ENCODE results near the gene RPGRIP1L.
A peak's percentile ranks its signal among the peaks of the same experiment; 100 is the strongest.
"Not testable (repeated sequence)": the region's sequence is repeated elsewhere in the genome, so short reads cannot be mapped to it uniquely, and the experiment has no call there.

The RPGRIP1L gene

DNA sequence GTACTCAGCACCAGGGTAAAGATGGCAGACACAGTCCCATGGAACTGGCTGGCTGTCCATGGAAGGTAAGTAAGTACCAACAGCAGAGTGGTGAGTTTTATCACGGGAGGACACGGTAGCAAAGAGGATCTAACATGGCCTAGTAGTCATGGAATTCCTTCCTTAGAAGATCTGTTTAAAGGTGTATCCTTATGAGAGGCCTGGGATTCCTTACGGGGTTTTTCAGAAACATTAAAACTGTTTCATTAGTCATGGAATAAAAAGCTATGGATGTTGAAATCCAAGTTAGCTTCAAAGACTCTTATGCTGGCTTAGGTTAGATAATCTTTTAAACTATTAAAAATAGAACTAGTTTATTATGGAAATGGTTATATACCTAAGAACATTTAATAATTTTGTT lies 7.7 kb upstream of the RPGRIP1L start:
- DNase-seq, result no peak

DNA sequence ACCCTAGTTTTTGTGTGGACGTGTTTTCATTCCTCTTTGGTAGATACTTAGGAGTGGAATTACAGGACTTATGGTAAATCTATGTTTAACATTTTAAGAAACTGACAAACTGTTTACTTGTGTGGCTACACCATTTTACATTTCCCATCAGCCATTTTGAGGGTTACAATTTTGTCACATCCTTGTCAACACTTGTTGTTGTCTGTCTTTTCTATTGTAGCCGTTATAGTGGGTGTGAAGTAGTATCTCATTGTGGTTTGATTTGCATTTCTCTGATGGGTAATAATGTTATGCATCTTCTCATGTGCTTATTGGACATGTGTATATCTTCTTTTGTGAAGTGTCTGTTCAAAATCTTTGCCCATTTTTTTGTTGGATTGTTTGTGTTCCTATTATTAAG lies 4.8 kb upstream of the RPGRIP1L start:
- DNase-seq, result no peak

DNA sequence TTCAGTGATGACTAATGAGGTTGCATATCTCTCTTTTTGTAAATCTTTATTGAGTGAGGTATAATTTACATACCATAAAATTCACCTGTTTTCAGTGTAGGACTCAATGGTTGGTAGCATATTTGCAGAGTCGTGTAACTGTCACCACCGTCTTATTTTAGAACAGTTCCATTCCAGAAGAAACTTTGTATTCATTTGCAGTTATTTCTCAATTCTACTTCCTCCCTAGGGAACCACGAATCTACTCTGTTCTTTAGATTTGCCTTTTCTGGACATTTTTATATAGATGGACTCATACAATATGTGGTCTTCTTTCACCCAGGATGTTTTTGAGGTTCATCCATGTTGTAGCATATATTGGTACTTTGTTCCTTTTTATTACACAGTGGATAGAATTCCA lies 4.0 kb upstream of the RPGRIP1L start:
- DNase-seq, result no peak

GRCh38 chr16:53704445-53704813 lies 770 bp upstream of the RPGRIP1L start:
- peak; percentile 20 for DNase-seq

DNA sequence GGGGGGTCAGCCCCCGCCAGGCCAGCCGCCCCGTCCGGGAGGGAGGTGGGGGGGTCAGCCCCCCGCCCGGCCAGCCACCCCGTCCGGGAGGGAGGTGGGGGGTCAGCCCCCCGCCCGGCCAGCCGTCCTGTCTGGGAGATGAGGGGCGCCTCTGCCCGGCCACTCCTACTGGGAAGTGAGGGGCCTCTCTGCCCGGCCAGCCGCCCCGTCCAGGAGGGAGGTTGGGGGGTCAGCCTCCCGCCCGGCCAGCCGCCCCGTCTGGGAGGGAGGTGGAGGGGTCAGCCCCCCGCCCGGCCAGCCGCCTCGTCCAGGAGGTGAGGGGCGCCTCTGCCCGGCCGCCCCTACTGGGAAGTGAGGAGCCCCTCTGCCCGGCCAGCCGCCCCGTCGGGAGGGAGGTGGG lies 5.4 kb downstream of the RPGRIP1L start:
- not testable (repeated sequence) for DNase-seq

DNA sequence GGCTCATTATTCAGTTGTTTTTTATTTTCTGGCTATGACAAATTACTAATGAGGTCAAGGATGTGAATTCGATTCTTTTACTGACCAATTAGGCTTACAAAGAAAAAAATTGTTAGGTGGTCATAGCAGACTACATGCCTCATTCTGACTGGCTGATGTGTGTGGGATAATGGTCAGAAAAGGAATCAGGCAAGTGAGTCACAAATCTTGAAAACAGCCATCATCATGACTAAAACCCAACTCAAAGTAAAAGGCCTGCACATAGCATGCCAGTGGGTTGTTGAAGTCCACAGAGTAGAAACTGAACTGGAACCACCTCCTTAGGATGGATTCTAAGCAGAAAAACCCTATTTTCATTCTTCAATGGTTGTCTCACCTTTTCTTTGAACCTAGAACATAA lies 8.6 kb downstream of the RPGRIP1L start:
- no peak for DNase-seq

GRCh38 chr16:53693320-53693719 lies 10.3 kb downstream of the RPGRIP1L start:
- DNase-seq, result no peak

GRCh38 chr16:53692146-53692545 lies 11.5 kb downstream of the RPGRIP1L start:
- DNase-seq, result no peak

DNA sequence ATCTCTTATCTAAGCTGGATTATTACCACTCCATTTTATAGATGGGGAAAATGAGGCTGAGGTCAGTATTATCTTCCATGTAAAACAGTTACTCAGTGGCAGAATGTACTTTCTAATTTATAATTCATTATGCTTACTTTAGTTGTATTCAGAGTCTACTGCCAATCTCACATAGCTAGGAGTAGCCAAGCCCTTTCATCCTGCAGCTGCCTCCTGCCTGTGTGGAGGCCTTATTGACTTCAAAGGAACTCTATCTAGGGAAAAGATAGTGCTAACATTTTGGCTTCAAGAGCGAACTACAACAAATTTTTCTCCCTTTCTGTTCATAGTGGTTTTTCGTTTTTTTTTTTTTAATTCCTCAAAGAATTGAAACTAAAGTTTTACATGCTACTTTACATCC lies 12.9 kb downstream of the RPGRIP1L start:
- DNase-seq, result no peak

DNA sequence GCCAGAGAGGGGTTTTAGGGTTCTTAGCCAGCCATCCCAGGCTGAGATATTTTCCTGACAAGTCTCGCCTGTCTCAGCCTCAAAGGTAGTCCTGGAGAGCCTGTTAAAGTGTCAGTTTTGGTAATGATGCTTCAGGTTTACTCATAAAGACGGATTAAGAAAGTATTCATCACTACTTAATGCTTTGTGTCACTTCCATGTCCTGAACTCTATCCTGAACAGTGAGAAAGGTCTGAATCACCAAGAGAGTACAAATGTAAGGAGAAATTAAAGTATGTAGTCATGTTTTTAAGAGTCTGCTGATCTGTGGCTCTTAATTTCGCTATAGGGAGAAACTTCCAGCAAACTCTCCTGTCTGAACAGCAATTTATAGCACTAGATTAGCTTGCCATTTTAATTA lies 14.0 kb downstream of the RPGRIP1L start:
- no peak for DNase-seq

- DNase-seq, result no peak
These were observed 16.9 kb downstream of the RPGRIP1L start for GRCh38 chr16:53686710-53687109.

GRCh38 chr16:53685334-53685733 lies 18.3 kb downstream of the RPGRIP1L start:
- not testable (repeated sequence) for DNase-seq

DNA sequence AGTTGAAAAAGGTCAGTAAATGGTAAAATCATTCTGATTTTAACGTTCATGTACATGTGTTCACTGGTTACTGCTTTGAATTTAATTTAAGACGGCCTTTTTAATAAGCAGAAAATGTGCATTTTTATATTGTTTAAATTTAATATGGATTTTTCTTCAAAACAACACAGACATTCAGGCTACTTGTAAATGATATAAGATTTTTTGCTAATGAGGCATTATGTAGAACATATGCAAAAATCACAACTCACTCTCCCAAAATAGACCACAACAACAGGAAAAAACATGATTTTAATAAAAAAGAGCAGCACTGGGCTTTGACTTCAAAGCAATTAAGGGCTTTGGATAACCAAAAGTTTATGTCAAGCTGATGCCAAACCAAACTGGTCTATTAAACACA lies 22.3 kb downstream of the RPGRIP1L start:
- DNase-seq, result no peak

DNA sequence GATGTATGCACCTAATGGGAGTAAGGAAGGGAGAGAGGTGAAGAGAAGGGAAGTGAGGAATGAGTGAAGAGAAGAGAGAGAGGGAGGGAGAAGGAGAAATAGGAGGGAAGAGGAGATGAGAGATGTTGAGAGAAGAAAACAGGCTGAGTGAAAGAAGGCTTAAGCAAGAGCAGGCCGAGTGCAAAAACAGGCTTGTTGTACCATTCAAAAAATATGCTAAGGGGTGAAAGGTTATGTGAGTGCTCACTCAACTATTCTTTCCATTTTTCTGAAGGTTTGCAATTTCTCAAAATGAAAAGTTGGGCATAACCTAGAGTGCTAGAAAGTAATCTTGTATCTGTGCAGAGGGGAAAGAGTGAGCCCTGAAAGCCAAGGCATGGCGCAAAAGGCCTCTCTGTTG lies 22.9 kb downstream of the RPGRIP1L start:
- no peak for DNase-seq

GRCh38 chr16:53678756-53679343 lies 24.8 kb downstream of the RPGRIP1L start:
- DNase-seq, result no peak

GRCh38 chr16:53678155-53678554 lies 25.5 kb downstream of the RPGRIP1L start:
- no peak for DNase-seq

GRCh38 chr16:53673189-53673588 lies 30.5 kb downstream of the RPGRIP1L start:
- no peak for DNase-seq

- no peak for DNase-seq
These were observed 31.2 kb downstream of the RPGRIP1L start for GRCh38 chr16:53672461-53672860.

DNA sequence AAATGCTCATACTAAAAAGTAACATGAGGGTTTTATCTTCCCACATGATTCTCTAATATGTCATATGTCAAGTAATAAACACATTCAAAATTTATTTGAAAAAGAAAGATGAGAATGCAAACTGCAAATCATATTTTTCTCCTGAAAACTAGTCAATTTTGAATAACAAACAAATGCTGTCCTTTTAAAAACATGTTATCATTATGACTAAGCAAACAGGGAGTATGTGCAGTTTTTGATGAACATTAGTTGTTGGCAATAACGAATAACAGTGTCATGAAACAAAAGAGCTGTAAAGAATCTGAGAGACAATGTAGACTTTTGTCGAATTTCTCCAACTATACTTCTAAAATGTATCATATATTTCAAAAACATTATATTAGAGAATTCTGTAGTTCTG lies 34.8 kb downstream of the RPGRIP1L start:
- DNase-seq, result no peak

DNA sequence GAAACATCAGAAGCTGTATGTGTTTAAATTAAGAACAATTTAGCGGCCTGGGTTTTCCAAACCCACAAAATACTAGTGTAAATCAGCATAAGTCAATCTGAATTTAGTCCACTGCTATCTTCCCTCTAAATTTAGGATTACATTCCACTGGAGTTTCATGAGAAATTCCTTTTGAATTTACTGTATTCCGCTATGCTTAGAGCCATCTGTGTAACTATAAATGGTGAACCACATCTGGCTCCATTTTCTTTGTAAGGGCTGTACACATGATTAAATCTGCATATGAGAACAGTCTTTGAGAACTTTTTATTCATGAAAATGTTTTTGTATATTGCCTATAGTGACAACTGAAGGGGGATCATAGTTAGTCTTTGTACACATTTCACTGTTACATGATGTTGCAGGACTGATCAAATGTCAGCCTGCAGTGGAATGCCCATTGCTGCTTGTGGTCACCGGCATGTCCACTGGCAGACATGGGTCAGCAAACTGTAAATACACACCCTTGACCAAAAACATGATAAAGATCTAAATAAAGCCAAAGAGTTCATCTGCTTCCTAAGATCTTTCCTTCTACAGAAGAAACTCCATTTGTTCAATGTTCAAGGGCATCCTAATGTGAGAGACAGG lies 36.8 kb downstream of the RPGRIP1L start:
- DNase-seq, result no peak

- DNase-seq, result no peak
These were observed 38.8 kb downstream of the RPGRIP1L start for GRCh38 chr16:53664724-53665345.

DNA sequence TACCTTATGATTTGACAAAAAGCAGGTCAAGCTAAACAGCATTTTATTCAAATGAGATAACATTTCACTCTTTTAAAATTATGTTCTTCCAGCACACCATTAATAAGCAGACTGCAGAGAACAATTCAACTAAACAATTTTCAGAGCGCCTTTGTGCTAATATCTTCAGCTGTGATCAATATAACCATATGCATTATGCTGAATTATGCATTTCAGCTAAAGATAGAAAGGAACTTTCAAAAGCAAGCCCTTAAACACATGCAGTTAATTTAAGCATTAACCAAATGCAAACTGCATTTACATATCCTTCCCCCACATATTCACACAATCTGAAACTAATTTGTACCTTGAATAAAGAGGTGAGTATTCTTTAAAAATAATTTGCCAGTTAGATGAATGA lies 41.6 kb downstream of the RPGRIP1L start:
- DNase-seq, result no peak

DNA sequence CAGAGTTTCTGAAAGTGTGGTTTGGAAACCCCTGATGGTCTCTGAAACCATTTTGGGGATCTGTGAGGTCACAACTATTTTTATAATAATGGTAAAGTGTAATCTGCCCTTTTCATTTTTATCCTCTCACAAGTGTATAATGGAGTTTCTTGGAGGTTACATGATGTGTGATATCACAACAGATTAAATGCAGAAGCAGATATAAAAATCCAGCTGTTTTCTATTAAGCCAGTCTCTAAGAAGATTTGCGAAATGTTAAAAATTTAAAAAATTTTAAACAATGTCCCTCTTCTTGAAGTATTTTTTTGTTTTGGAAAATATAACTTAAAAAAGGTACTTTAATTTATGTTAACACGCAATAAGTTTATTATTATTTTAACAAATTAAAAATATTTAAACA lies 48.7 kb downstream of the RPGRIP1L start:
- no peak for DNase-seq

- DNase-seq, result no peak
These were observed 52.3 kb downstream of the RPGRIP1L start for GRCh38 chr16:53651357-53651756.

DNA sequence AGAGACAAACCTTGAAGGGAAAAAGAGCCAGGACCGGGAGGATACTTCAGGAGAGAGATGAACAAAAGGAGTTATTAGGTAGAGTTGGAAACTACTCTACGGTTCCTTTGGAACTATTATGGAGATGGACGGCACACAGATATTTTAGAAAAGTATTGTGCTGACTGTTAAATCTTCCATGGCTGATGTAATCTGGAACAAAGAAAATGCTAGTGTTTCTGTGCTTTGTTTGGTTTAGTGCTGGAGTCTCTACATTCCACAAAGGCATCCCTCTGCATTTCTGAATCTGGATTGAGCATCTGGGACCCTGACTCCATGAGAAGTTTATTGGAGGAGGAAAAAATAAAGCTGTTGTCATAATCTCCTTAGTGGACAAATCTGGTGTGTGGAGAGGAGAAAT lies 57.2 kb downstream of the RPGRIP1L start:
- DNase-seq, result no peak
